NCI-H2227 (cell line): ENCODE results near the gene ALOX15.
A peak's percentile ranks its signal among the peaks of the same experiment; 100 is the strongest.
"Not testable (repeated sequence)": the region's sequence is repeated elsewhere in the genome, so short reads cannot be mapped to it uniquely, and the experiment has no call there.

Experiments used
- DNase-seq: peaks from one replicate; lab custom pipeline; 2025; ENCODE audit not compliant: unreplicated experiment; lab: John Stamatoyannopoulos, UW

ALOX15 gene

GRCh38 chr17:4620531-4621101 lies 20.9 kb downstream of the ALOX15 start:
- no peak for DNase-seq

- DNase-seq: no peak
Observed at GRCh38 chr17:4617590-4618351, 23.7 kb downstream of the ALOX15 start.

GRCh38 chr17:4617090-4617489 lies 24.4 kb downstream of the ALOX15 start:
- DNase-seq: no peak

GRCh38 chr17:4616476-4616875 lies 25.0 kb downstream of the ALOX15 start:
- DNase-seq: no peak

- no peak for DNase-seq
Observed at GRCh38 chr17:4610656-4611055, 30.8 kb downstream of the ALOX15 start.

GRCh38 chr17:4610162-4610561 lies 31.3 kb downstream of the ALOX15 start:
- DNase-seq: no peak

GRCh38 chr17:4609761-4610160 lies 31.7 kb downstream of the ALOX15 start:
- no peak for DNase-seq

GRCh38 chr17:4607773-4608187 lies 33.7 kb downstream of the ALOX15 start:
- no peak for DNase-seq

- DNase-seq: no peak
Observed at GRCh38 chr17:4607261-4607741, 34.2 kb downstream of the ALOX15 start.

GRCh38 chr17:4605826-4606225 lies 35.7 kb downstream of the ALOX15 start:
- DNase-seq: no peak

- not testable (repeated sequence) for DNase-seq
Observed at GRCh38 chr17:4604736-4605135, 36.7 kb downstream of the ALOX15 start.

- peak; percentile 35 for DNase-seq
Observed at GRCh38 chr17:4604111-4604644, 37.3 kb downstream of the ALOX15 start.

- no peak for DNase-seq
Observed at GRCh38 chr17:4602041-4602440, 39.4 kb downstream of the ALOX15 start.

- DNase-seq: no peak
Observed at GRCh38 chr17:4601326-4601725, 40.2 kb downstream of the ALOX15 start.

GRCh38 chr17:4600563-4600962 lies 40.9 kb downstream of the ALOX15 start:
- DNase-seq: no peak

- peak; percentile 72 for DNase-seq
Observed at GRCh38 chr17:4599505-4600281, 41.8 kb downstream of the ALOX15 start.

GRCh38 chr17:4598776-4599504 lies 42.5 kb downstream of the ALOX15 start:
- DNase-seq: no peak

- DNase-seq: no peak
Observed at GRCh38 chr17:4597975-4598374, 43.5 kb downstream of the ALOX15 start.

GRCh38 chr17:4596636-4597380 lies 44.7 kb downstream of the ALOX15 start:
- DNase-seq: no peak

- not testable (repeated sequence) for DNase-seq
Observed at GRCh38 chr17:4595685-4596342, 45.7 kb downstream of the ALOX15 start.
